Caco-2 (cell line): ENCODE data around the gene IRF1. TPM values are rescaled to one million over a fixed set of nuclear protein-coding genes. Genes with fewer than 3 reads are reported as not detected.

Experiments
- BruUV-seq: library from RNA; stranded (reverse); fragments of 400-500 nt; replicated peaks from 2 replicates; lab custom pipeline; 2021; lab: Mats Ljungman, UMichigan
- CTCF ChIA-PET: fragments of 300-600 bp; sonication (Branson Sonifier 250); formaldehyde crosslinking; loops from one replicate; lab custom pipeline; 2022; ENCODE audit warnings: antibody characterized with exemption; lab: Charles Lee
- POLR2A ChIA-PET: fragments of 300-600 bp; sonication (Branson Sonifier 250); formaldehyde crosslinking; loops from one replicate; lab custom pipeline; 2022; ENCODE audit warnings: antibody characterized with exemption; lab: Charles Lee
- DNase-seq, 2 experiments: peaks; one replicate each; pipeline versions ENCODE4 v3.0.0 to v3.0.0-alpha.2; 2020 to 2022
- H3K27me3 ChIP-seq: replicated peaks from 2 replicates; pipeline ENCODE4 v1.6.0; 2011; ENCODE audit warnings: low read length; ENCODE audit not compliant: control insufficient read depth, insufficient read depth
- H3K36me3 ChIP-seq: 2 replicates; pipeline ENCODE4 v1.5.1; 2011; ENCODE audit warnings: low read length; ENCODE audit not compliant: control insufficient read depth, insufficient read depth
- H3K4me1 ChIP-seq: fragments of 250-450 bp; sonication (Bioruptor Pico); 2 replicates; pipeline ENCODE4 v1.5.1; 2020; ENCODE audit warnings: mild to moderate bottlenecking
- H3K4me3 ChIP-seq: 2 replicates; pipeline ENCODE4 v1.5.1; 2011; ENCODE audit warnings: low read depth, mild to moderate bottlenecking, control low read depth, low read length
- H3K9me3 ChIP-seq: fragments of 250-450 bp; sonication (Bioruptor Pico); 2 replicates; pipeline ENCODE4 v1.5.1; 2020; ENCODE audit warnings: mild to moderate bottlenecking, moderate library complexity
- H3K27ac Mint-ChIP-seq: one replicate; pipeline ENCODE4 v1.8.0; 2022; ENCODE audit warnings: mixed read lengths; ENCODE audit not compliant: unreplicated experiment
- H3K27me3 Mint-ChIP-seq: one replicate; pipeline ENCODE4 v1.8.0; 2022; ENCODE audit warnings: mixed read lengths; ENCODE audit not compliant: insufficient read depth, unreplicated experiment
- H3K36me3 Mint-ChIP-seq: one replicate; pipeline ENCODE4 v1.8.0; 2022; ENCODE audit warnings: mild to moderate bottlenecking, mixed read lengths; ENCODE audit not compliant: insufficient read depth, unreplicated experiment
- H3K4me1 Mint-ChIP-seq: one replicate; pipeline ENCODE4 v1.8.0; 2022; ENCODE audit warnings: low read depth, mixed read lengths; ENCODE audit not compliant: unreplicated experiment
- H3K4me3 Mint-ChIP-seq: one replicate; pipeline ENCODE4 v1.8.0; 2022; ENCODE audit warnings: mild to moderate bottlenecking, moderate library complexity, mixed read lengths; ENCODE audit not compliant: unreplicated experiment
- H3K9me3 Mint-ChIP-seq: one replicate; pipeline ENCODE4 v1.8.0; 2022; ENCODE audit warnings: mixed read lengths; ENCODE audit not compliant: unreplicated experiment
- CTCF ChIP-seq, 2 experiments: fragments of 200-600 bp in 1 of 2; IDR thresholded peaks; 1 replicate in 1 of 2; 2 replicates in 1 of 2; pipeline versions ENCODE4 v1.5.1 to v1.8.0; 2011 to 2022; ENCODE audit warnings: antibody characterized with exemption in 1 of 2, control low read depth in 1 of 2, inconsistent platforms in 1 of 2, low read depth in 1 of 2, low read length in 1 of 2, mild to moderate bottlenecking in 1 of 2, moderate library complexity in 1 of 2; ENCODE audit not compliant: insufficient read depth in 1 of 2, severe bottlenecking in 1 of 2, unreplicated experiment in 1 of 2
- intact Hi-C: fragments of 100-400 bp; cut with micrococcal nuclease; formaldehyde crosslinking; loops from one replicate; pipeline ENCODE4 v1.10.0; 2022; ENCODE audit not compliant: unreplicated experiment
- total RNA-seq: library from RNA; stranded (reverse); gene quantifications from 2 replicates; pipeline ENCODE4 v1.2.3, GENCODE V29; 2022

IRF1 gene
- total RNA-seq, 1 experiment from 2014 or later: 16.8 TPM

GRCh38 chr5:132479111-132479951, 11.2 kb downstream of the IRF1 start:
- no peak overlapping the region for H3K27ac Mint-ChIP-seq
- H3K4me3 Mint-ChIP-seq: no peak overlapping the region
- H3K9me3 Mint-ChIP-seq: no peaks in the 10 kb centered on the region
- Histone ChIP-seq H3K27me3 (no peaks in the 10 kb centered on the region), H3K4me1 (peaks cover 40% of the 10 kb centered on the region), H3K9me3 (no peaks in the 10 kb centered on the region), H3K4me3 (no peak overlapping the region), H3K36me3 (no peaks in the 10 kb centered on the region)
- no peak for TF ChIP-seq CTCF (IDR thresholded peaks at IDR 0.05; ENCODE audit: insufficient read depth in 1 of 2, low read depth in 1 of 2, low read length in 1 of 2, severe bottlenecking in 1 of 2, unreplicated experiment in 1 of 2)
- DNase-seq: no peak
- H3K36me3 Mint-ChIP-seq: peaks cover 38% of the 10 kb centered on the region
- no peaks in the 10 kb centered on the region for H3K27me3 Mint-ChIP-seq
- intact Hi-C loops: no loop called here
- CTCF ChIA-PET: interaction anchor here (0.6 to 2.0 kb wide), 5 partner anchors 11 to 62 kb away, joined by 3 to 5 read pairs (median 3); partner anchors contain the start of gene IRF1
- BruUV-seq: no TSS peak
- peaks cover 27% of the 10 kb centered on the region for H3K4me1 Mint-ChIP-seq
- POLR2A ChIA-PET: interaction anchor here (0.6 to 2.0 kb wide), 3 partner anchors 11 to 77 kb away, joined by 3 to 9 read pairs (median 3); partner anchors contain the start of genes IRF1 and RAD50

DNA sequence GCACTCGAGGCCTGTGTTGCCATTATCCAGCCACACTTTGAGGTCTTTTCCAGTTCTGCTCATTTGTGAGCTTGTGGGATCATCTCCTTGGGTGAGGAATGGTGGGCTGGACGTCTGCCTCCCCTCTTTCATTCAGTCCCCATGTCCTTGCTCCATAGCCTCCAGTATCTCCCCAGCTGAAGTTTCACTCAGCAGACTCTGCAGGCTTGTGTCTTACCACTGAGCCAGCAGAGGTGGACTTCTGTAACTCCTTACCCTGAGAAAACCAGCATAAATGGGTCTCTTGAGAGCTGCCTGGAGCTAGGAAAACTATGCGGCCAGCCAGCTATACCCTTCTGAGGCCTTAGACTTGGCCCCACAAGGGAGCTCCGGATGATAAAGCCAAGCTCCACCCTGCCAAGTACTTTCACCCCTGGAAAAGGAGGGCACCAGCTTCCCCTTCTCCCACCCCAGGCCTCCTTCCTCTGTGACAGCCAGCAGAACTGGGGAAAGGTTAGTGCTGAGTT, 12.2 kb downstream of the IRF1 start:
- no peaks in the 10 kb centered on the region for H3K9me3 ChIP-seq
- no peak for TF ChIP-seq CTCF (IDR thresholded peaks at IDR 0.05; ENCODE audit: insufficient read depth in 1 of 2, low read depth in 1 of 2, low read length in 1 of 2, severe bottlenecking in 1 of 2, unreplicated experiment in 1 of 2)
- CTCF ChIA-PET: interaction anchor here (0.6 to 2.0 kb wide), 4 partner anchors 12 to 463 kb away, joined by 3 to 5 read pairs (median 4); partner anchors contain the start of gene IRF1
- Mint-ChIP-seq H3K36me3 (peaks cover 29% of the 10 kb centered on the region), H3K4me1 (peaks cover 30% of the 10 kb centered on the region), H3K27ac (no peak overlapping the region), H3K27me3 (no peaks in the 10 kb centered on the region), H3K9me3 (no peaks in the 10 kb centered on the region), H3K4me3 (no peak overlapping the region)
- no peak for DNase-seq
- H3K27me3 ChIP-seq: no peaks in the 10 kb centered on the region
- BruUV-seq: no TSS peak
- intact Hi-C loops: no loop called here
- no peak overlapping the region for H3K4me3 ChIP-seq
- peaks cover 41% of the 10 kb centered on the region for H3K4me1 ChIP-seq
- POLR2A ChIA-PET: interaction anchor here (1.1 kb wide), 1 partner anchor 78 kb away, joined by 3 read pairs; the partner anchor contains the start of gene RAD50
- H3K36me3 ChIP-seq: no peaks in the 10 kb centered on the region

GRCh38 chr5:132477784-132478365, 12.7 kb downstream of the IRF1 start:
- ChIA-PET POLR2A (no interaction called here), CTCF (interaction anchor here (0.6 to 2.0 kb wide), 3 partner anchors 13 to 464 kb away, joined by 4 to 5 read pairs (median 4); partner anchors contain the start of gene IRF1)
- no TSS peak for BruUV-seq
- DNase-seq: peak in 1 of 2 experiments; percentile 66
- H3K27me3 ChIP-seq: no peaks in the 10 kb centered on the region
- Mint-ChIP-seq H3K9me3 (no peaks in the 10 kb centered on the region), H3K36me3 (peaks cover 26% of the 10 kb centered on the region), H3K27me3 (no peaks in the 10 kb centered on the region), H3K4me1 (peaks cover 30% of the 10 kb centered on the region), H3K4me3 (no peak overlapping the region), H3K27ac (peak overlapping the region; percentile 48)
- peaks cover 41% of the 10 kb centered on the region for H3K4me1 ChIP-seq
- H3K9me3 ChIP-seq: no peaks in the 10 kb centered on the region
- intact Hi-C loops: no loop called here
- H3K36me3 ChIP-seq: no peaks in the 10 kb centered on the region
- no peak overlapping the region for H3K4me3 ChIP-seq
- no peak for TF ChIP-seq CTCF (IDR thresholded peaks at IDR 0.05; ENCODE audit: insufficient read depth in 1 of 2, low read depth in 1 of 2, low read length in 1 of 2, severe bottlenecking in 1 of 2, unreplicated experiment in 1 of 2)
